MM.1S (cell line): Measurements from ENCODE around the gene KANSL3.

Experiments
- DNase-seq: peaks from one replicate; pipeline ENCODE4 v3.0.0-alpha.2; 2015
- H2AFZ ChIP-seq: fragments of 300-600 bp; sonication (generic); 2 replicates; pipeline ENCODE4 v1.6.0; 2016; ENCODE audit warnings: antibody characterized with exemption, low read length
- H3F3A ChIP-seq: fragments of 300-600 bp; sonication (generic); 2 replicates; pipeline ENCODE4 v1.6.1; 2016; ENCODE audit warnings: mild to moderate bottlenecking, antibody characterized with exemption, low read length, moderate library complexity, mixed read lengths; ENCODE audit not compliant: insufficient read depth
- H3K27ac ChIP-seq: fragments of 300-600 bp; sonication (generic); 2 replicates; pipeline ENCODE4 v1.5.1; 2016; ENCODE audit warnings: mild to moderate bottlenecking, low read length
- H3K27me3 ChIP-seq: fragments of 300-600 bp; sonication (generic); replicated peaks from 2 replicates; pipeline ENCODE4 v1.6.0; 2016; ENCODE audit warnings: low read length; ENCODE audit not compliant: insufficient read depth
- H3K36me3 ChIP-seq: fragments of 300-600 bp; sonication (generic); replicated peaks from 2 replicates; pipeline ENCODE4 v1.6.1; 2016; ENCODE audit warnings: mild to moderate bottlenecking, low read length, mixed read lengths; ENCODE audit not compliant: insufficient read depth
- H3K4me1 ChIP-seq: fragments of 300-600 bp; sonication (generic); 2 replicates; pipeline ENCODE4 v1.6.1; 2016; ENCODE audit warnings: low read length, mixed read lengths
- H3K4me2 ChIP-seq: fragments of 300-600 bp; sonication (generic); 2 replicates; pipeline ENCODE4 v1.6.0; 2016; ENCODE audit warnings: low read depth, low read length
- H3K4me3 ChIP-seq: fragments of 300-600 bp; sonication (generic); 2 replicates; pipeline ENCODE4 v1.5.1; 2016; ENCODE audit warnings: low read length, mixed read lengths
- H3K79me2 ChIP-seq: fragments of 300-600 bp; sonication (generic); 2 replicates; pipeline ENCODE4 v1.6.1; 2016; ENCODE audit warnings: mixed run types, low read length, mixed read lengths
- H3K9ac ChIP-seq: fragments of 300-600 bp; sonication (generic); 2 replicates; pipeline ENCODE4 v1.6.1; 2016; ENCODE audit warnings: low read length, mixed read lengths
- H3K9me2 ChIP-seq: fragments of 300-600 bp; sonication (generic); replicated peaks from 2 replicates; pipeline ENCODE4 v1.6.1; 2016; ENCODE audit warnings: mild to moderate bottlenecking, low read length, mixed read lengths; ENCODE audit not compliant: insufficient read depth
- H3K9me3 ChIP-seq: fragments of 300-600 bp; sonication (generic); replicated peaks from 2 replicates; pipeline ENCODE4 v1.6.1; 2016; ENCODE audit warnings: mild to moderate bottlenecking, low read length, mixed read lengths; ENCODE audit not compliant: insufficient read depth
- H4K20me1 ChIP-seq: fragments of 300-600 bp; sonication (generic); 2 replicates; pipeline ENCODE4 v1.6.1; 2016; ENCODE audit warnings: mild to moderate bottlenecking, low read length, moderate library complexity, mixed read lengths; ENCODE audit not compliant: insufficient read depth
- CTCF ChIP-seq: fragments of 300-600 bp; sonication (generic); IDR thresholded peaks from 2 replicates; pipeline ENCODE4 v1.5.1; 2016; ENCODE audit warnings: antibody characterized with exemption, low read length, mixed read lengths
- EZH2 ChIP-seq: fragments of 300-600 bp; sonication (generic); optimal IDR thresholded peaks from 2 replicates; pipeline ENCODE3; 2017; ENCODE audit warnings: low read depth, mild to moderate bottlenecking, antibody characterized with exemption, low read length, mixed read lengths
- EZH2phosphoT487 ChIP-seq: fragments of 300-600 bp; sonication (generic); IDR thresholded peaks from 2 replicates; pipeline ENCODE4 v1.6.1; 2018; ENCODE audit warnings: antibody characterized with exemption, low read length

The KANSL3 gene

DNA sequence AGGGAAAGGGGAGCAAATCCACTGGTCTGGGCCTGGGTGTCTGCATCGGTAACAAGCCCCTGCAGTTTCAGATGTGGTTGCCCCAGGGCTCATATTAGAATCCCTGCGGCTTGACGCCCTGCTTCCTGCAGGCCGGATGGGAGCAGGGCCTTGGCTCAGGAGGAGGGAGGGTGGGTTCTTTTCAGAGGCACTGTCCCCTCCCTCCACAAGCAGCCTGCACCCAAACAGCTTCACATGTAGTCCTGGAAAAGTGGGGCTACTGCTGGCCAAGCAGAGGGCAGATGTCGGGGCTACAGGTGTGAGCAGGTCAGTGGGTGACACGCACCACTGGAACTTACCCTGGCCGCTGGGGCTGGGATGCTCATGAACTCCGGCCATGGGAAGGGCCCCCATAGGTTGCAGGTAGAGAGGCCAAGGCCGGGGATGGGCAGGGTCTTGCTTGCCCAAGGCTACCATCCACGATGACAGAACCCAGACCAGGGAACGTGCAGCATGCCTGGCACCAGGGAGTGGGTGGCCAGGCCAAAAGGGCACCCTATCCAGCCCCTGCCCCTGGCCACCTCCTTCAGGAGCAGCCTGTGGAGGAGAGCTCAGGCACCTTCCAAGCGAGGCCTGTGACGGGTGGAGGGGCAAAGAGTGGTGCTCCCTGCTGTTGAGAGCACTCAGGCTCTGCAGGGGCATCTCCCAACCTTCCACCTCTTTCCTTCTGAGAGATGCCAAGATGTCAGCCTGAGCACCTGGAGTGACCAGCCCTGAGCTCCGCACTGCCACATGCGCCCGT lies 84.7 kb downstream of the KANSL3 start:
- Histone ChIP-seq H3K27ac (peak overlapping the region; percentile 30; the same call in 1 of the 2 replicates), H4K20me1 (peaks cover 43% of the 10 kb centered on the region), H3K4me1 (peaks cover 9% of the 10 kb centered on the region), H3K9ac (no peak overlapping the region), H3K27me3 (no peaks in the 10 kb centered on the region), H3K4me2 (peak overlapping the region; percentile 4; the same call in 1 of the 2 replicates), H3K4me3 (no peak overlapping the region), H3K9me2 (no peaks in the 10 kb centered on the region), H3K9me3 (no peaks in the 10 kb centered on the region), H2AFZ (no peak overlapping the region), H3F3A (peaks cover 66% of the 10 kb centered on the region), H3K36me3 (peaks cover 24% of the 10 kb centered on the region), H3K79me2 (peaks cover 23% of the 10 kb centered on the region)
- TF ChIP-seq CTCF (no peak), EZH2 (no peak), EZH2phosphoT487 (no peak)
- no peak for DNase-seq

DNA sequence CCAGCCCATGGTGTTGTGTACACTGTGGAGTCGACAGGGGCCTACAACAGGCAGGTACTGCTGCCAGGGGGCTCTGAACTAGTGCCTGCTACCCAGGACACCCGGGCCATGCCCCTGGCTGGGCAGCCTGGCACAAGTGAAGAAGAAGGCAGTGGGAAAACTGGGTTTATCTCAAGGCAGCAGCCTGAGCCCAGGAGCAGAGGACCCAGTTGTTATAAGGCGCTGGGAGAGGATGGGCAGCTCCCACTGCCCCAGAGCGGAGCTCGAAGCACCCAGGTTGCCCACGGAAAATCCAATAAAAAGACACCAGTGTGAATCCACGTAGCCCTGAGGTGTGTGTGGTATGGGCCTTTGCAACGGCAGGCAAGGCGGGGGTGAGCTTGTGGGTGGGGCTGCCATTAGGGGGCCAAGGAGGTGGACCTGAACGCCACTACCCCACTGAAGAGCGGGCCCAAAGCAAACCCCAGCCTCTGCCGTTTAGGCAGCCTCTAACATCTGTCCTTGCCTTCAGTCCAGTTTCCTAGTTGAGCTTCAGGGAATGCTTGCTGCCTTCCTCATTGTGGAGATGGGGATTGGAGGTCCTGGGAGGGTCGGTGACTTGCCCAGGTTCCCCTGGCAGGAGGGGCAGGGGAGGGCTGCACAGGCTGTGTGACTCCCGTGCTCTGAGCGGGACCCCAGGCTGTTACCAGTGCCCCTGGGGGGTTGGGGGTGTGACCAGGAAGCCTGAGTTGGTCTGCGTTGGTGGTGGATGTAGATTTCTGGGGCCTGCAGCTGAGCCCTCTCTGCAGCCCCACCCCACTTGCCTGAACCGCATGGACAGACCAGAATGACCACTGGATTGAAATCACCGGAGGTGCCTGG lies 85.6 kb downstream of the KANSL3 start:
- Histone ChIP-seq H2AFZ (no peak overlapping the region), H3K27ac (peak overlapping the region; percentile 30; the same call in 1 of the 2 replicates), H3K9ac (no peak overlapping the region), H3K9me2 (no peaks in the 10 kb centered on the region), H3K9me3 (no peaks in the 10 kb centered on the region), H3K4me3 (no peak overlapping the region), H4K20me1 (peaks cover 49% of the 10 kb centered on the region), H3K4me2 (peak overlapping the region; percentile 4; the same call in 1 of the 2 replicates), H3K36me3 (peaks cover 29% of the 10 kb centered on the region), H3K4me1 (peaks cover 13% of the 10 kb centered on the region), H3F3A (peaks cover 73% of the 10 kb centered on the region), H3K27me3 (no peaks in the 10 kb centered on the region), H3K79me2 (peaks cover 31% of the 10 kb centered on the region)
- DNase-seq = no peak
- no peak for TF ChIP-seq EZH2phosphoT487
- no peak for TF ChIP-seq CTCF

DNA sequence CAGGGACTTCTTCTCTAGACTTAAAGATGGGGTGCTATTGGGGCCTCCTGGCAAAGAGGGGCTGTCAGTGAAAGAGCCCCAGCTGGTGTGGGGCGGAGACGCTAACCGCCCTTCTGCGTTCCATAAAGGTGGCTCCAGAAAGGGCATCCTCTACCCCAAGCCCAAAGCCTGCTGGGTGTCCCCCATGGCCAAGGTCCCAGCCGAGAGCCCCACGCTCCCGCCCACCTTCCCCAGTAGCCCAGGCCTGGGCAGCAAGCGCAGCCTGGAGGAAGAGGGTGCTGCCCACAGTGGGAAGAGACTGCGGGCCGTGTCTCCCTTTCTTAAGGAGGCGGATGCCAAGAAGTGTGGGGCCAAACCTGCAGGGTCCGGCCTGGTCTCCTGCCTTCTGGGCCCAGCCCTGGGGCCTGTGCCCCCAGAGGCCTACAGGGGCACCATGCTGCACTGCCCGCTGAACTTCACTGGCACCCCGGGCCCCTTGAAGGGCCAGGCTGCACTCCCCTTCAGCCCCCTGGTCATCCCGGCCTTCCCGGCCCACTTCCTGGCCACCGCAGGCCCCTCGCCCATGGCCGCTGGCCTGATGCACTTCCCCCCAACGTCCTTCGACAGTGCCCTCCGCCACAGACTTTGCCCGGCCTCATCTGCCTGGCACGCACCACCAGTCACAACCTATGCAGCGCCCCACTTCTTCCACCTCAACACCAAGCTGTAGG lies 86.4 kb downstream of the KANSL3 start:
- no peak for TF ChIP-seq CTCF
- TF ChIP-seq EZH2 = no peak
- TF ChIP-seq EZH2phosphoT487 = no peak
- Histone ChIP-seq H3K4me1 (peaks cover 19% of the 10 kb centered on the region), H3K9me3 (no peaks in the 10 kb centered on the region), H3K9ac (no peak overlapping the region), H3K36me3 (peaks cover 31% of the 10 kb centered on the region), H3K4me3 (no peak overlapping the region), H3K27ac (peak overlapping the region; percentile 8; the same call in 1 of the 2 replicates), H4K20me1 (peaks cover 57% of the 10 kb centered on the region), H3K9me2 (no peaks in the 10 kb centered on the region), H3F3A (peaks cover 81% of the 10 kb centered on the region), H3K79me2 (peaks cover 38% of the 10 kb centered on the region), H3K27me3 (no peaks in the 10 kb centered on the region), H3K4me2 (no peak overlapping the region), H2AFZ (no peak overlapping the region)
- no peak for DNase-seq
